HUES6 (cell line): ENCODE results near the gene CIAO3.

ENCODE experiments used
- H3K27ac ChIP-seq: 2 replicates; pipeline ENCODE4 v1.7.0; 2013; ENCODE audit warnings: low read depth, mild to moderate bottlenecking, low read length, inconsistent platforms
- H3K27me3 ChIP-seq: 2 replicates; pipeline ENCODE4 v1.6.1; 2013; ENCODE audit warnings: low read length; ENCODE audit not compliant: control insufficient read depth, insufficient read depth
- H3K36me3 ChIP-seq: 2 replicates; pipeline ENCODE4 v1.6.1; 2013; ENCODE audit warnings: low read length; ENCODE audit not compliant: control insufficient read depth, insufficient read depth
- H3K4me1 ChIP-seq: 2 replicates; pipeline ENCODE4 v1.6.1; 2013; ENCODE audit warnings: low read length; ENCODE audit not compliant: control insufficient read depth, insufficient read depth
- H3K4me3 ChIP-seq: 2 replicates; pipeline ENCODE4 v1.5.1; 2013; ENCODE audit warnings: low read depth, low read length
- H3K9ac ChIP-seq: one replicate; pipeline ENCODE4 v1.6.1; 2013; ENCODE audit warnings: mild to moderate bottlenecking, low read length
- H3K9me3 ChIP-seq: 2 replicates; pipeline ENCODE4 v1.6.1; 2013; ENCODE audit warnings: low read depth, low read length; ENCODE audit not compliant: control insufficient read depth, insufficient read depth

Gene CIAO3

GRCh38 chr16:711084-711483 is 29.7 kb downstream of the CIAO3 start:
- no peak overlapping the region for H3K27ac ChIP-seq
- peaks cover 16% of the 10 kb centered on the region for H3K4me1 ChIP-seq
- no peak overlapping the region for H3K9ac ChIP-seq
- peaks cover 62% of the 10 kb centered on the region for H3K27me3 ChIP-seq
- H3K9me3 ChIP-seq, result no peaks in the 10 kb centered on the region
- no peak overlapping the region for H3K4me3 ChIP-seq
- H3K36me3 ChIP-seq, result no peaks in the 10 kb centered on the region

GRCh38 chr16:710500-711075 is 30.2 kb downstream of the CIAO3 start:
- peaks cover 12% of the 10 kb centered on the region; the same call in 1 of the 2 replicates for H3K4me1 ChIP-seq
- no peak overlapping the region for H3K4me3 ChIP-seq
- no peaks in the 10 kb centered on the region for H3K9me3 ChIP-seq
- H3K27me3 ChIP-seq, result peaks cover 60% of the 10 kb centered on the region
- H3K36me3 ChIP-seq, result no peaks in the 10 kb centered on the region
- no peak overlapping the region for H3K27ac ChIP-seq
- H3K9ac ChIP-seq, result no peak overlapping the region

- no peaks in the 10 kb centered on the region for H3K36me3 ChIP-seq
- peaks cover 12% of the 10 kb centered on the region; the same call in 1 of the 2 replicates for H3K4me1 ChIP-seq
- no peak overlapping the region for H3K4me3 ChIP-seq
- no peak overlapping the region for H3K9ac ChIP-seq
- no peak overlapping the region for H3K27ac ChIP-seq
- H3K9me3 ChIP-seq, result no peaks in the 10 kb centered on the region
- peaks cover 62% of the 10 kb centered on the region for H3K27me3 ChIP-seq
Observed at GRCh38 chr16:709566-710499, 31.0 kb downstream of the CIAO3 start.

- Histone ChIP-seq H3K27me3 (peaks cover 71% of the 10 kb centered on the region), H3K36me3 (no peaks in the 10 kb centered on the region), H3K9me3 (no peaks in the 10 kb centered on the region), H3K4me3 (no peak overlapping the region), H3K4me1 (peaks cover 5% of the 10 kb centered on the region; the same call in 1 of the 2 replicates), H3K9ac (no peak overlapping the region), H3K27ac (no peak overlapping the region)
Observed at GRCh38 chr16:708959-709358, 31.8 kb downstream of the CIAO3 start.

- H3K9me3 ChIP-seq, result no peaks in the 10 kb centered on the region
- H3K4me3 ChIP-seq, result no peak overlapping the region
- no peaks in the 10 kb centered on the region for H3K36me3 ChIP-seq
- peaks cover 5% of the 10 kb centered on the region; the same call in 1 of the 2 replicates for H3K4me1 ChIP-seq
- H3K9ac ChIP-seq, result no peak overlapping the region
- peaks cover 78% of the 10 kb centered on the region for H3K27me3 ChIP-seq
- no peak overlapping the region for H3K27ac ChIP-seq
Observed at GRCh38 chr16:708019-708418, 32.8 kb downstream of the CIAO3 start.

GRCh38 chr16:707062-707538 is 33.7 kb downstream of the CIAO3 start:
- H3K4me3 ChIP-seq, result peak overlapping the region; percentile 64
- H3K27ac ChIP-seq, result no peak overlapping the region
- no peaks in the 10 kb centered on the region for H3K36me3 ChIP-seq
- H3K27me3 ChIP-seq, result peaks cover 87% of the 10 kb centered on the region
- no peak overlapping the region for H3K9ac ChIP-seq
- H3K4me1 ChIP-seq, result peaks cover 5% of the 10 kb centered on the region; the same call in 1 of the 2 replicates
- no peaks in the 10 kb centered on the region for H3K9me3 ChIP-seq

GRCh38 chr16:706189-707061 is 34.4 kb downstream of the CIAO3 start:
- Histone ChIP-seq H3K27me3 (peaks cover 94% of the 10 kb centered on the region), H3K36me3 (no peaks in the 10 kb centered on the region), H3K9ac (no peak overlapping the region), H3K4me3 (peak overlapping the region; percentile 64), H3K4me1 (peaks cover 5% of the 10 kb centered on the region; the same call in 1 of the 2 replicates), H3K9me3 (no peaks in the 10 kb centered on the region), H3K27ac (no peak overlapping the region)

GRCh38 chr16:705431-706188 is 35.2 kb downstream of the CIAO3 start, which contains the start of gene FBXL16:
TSS of gene FBXL16 (minus strand) at chr16:705801. CDS start at chr16:697405, 8,396 bp downstream.
- no peak within 1 kb of the TSS for H3K9ac ChIP-seq
- H3K27me3 ChIP-seq, result peaks cover 97% of the 10 kb centered on the region

GRCh38 chr16:704552-705380 is 36.0 kb downstream of the CIAO3 start:
- H3K36me3 ChIP-seq, result no peaks in the 10 kb centered on the region
- H3K4me3 ChIP-seq, result peak overlapping the region; percentile 44
- H3K4me1 ChIP-seq, result peaks cover 6% of the 10 kb centered on the region
- no peak overlapping the region for H3K27ac ChIP-seq
- no peaks in the 10 kb centered on the region for H3K9me3 ChIP-seq
- H3K9ac ChIP-seq, result no peak overlapping the region
- H3K27me3 ChIP-seq, result peaks cover 97% of the 10 kb centered on the region

More at GRCh38 chr16:705431-706188, 35.2 kb downstream of the CIAO3 start, which contains the start of gene FBXL16:
- Histone ChIP-seq H3K4me3 (peak within 1 kb of the TSS; percentile 64), H3K36me3 (no peaks in the 10 kb centered on the region), H3K27ac (no peak within 1 kb of the TSS), H3K9me3 (no peaks in the 10 kb centered on the region), H3K4me1 (peaks cover 10% of the 10 kb centered on the region)
